ENCODE measurements around the gene ARF1.

DNA sequence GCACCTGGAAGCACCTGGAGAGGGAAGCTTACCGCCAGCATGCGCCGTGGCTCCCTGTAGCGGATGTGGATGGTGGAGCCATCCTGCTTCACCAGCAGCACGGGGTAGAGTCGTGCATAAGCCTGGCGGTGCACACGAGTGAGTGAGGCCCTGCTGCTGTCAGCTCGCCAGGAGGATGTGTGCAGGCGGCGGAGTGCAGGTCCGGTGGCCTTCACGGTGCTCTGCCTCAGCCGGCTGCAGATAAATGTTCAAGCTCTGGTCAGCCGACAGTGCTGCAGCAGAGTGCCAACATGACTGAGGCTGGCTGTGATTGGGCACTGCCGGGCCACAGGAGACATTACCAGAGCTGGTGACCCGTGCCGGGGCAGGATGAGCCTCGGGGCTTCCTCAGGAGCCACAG, 25.1 kb downstream of the ARF1 start:
- TF ChIP-seq, protein P1, sequence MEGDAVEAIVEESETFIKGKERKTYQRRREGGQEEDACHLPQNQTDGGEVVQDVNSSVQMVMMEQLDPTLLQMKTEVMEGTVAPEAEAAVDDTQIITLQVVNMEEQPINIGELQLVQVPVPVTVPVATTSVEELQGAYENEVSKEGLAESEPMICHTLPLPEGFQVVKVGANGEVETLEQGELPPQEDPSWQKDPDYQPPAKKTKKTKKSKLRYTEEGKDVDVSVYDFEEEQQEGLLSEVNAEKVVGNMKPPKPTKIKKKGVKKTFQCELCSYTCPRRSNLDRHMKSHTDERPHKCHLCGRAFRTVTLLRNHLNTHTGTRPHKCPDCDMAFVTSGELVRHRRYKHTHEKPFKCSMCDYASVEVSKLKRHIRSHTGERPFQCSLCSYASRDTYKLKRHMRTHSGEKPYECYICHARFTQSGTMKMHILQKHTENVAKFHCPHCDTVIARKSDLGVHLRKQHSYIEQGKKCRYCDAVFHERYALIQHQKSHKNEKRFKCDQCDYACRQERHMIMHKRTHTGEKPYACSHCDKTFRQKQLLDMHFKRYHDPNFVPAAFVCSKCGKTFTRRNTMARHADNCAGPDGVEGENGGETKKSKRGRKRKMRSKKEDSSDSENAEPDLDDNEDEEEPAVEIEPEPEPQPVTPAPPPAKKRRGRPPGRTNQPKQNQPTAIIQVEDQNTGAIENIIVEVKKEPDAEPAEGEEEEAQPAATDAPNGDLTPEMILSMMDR (IDR thresholded peaks at IDR 0.05): no peak
- no peak for TF ChIP-seq POLR2A (IDR thresholded peaks at IDR 0.05)
